ENCODE data around the gene ANKRD53.

The ANKRD53 gene

DNA sequence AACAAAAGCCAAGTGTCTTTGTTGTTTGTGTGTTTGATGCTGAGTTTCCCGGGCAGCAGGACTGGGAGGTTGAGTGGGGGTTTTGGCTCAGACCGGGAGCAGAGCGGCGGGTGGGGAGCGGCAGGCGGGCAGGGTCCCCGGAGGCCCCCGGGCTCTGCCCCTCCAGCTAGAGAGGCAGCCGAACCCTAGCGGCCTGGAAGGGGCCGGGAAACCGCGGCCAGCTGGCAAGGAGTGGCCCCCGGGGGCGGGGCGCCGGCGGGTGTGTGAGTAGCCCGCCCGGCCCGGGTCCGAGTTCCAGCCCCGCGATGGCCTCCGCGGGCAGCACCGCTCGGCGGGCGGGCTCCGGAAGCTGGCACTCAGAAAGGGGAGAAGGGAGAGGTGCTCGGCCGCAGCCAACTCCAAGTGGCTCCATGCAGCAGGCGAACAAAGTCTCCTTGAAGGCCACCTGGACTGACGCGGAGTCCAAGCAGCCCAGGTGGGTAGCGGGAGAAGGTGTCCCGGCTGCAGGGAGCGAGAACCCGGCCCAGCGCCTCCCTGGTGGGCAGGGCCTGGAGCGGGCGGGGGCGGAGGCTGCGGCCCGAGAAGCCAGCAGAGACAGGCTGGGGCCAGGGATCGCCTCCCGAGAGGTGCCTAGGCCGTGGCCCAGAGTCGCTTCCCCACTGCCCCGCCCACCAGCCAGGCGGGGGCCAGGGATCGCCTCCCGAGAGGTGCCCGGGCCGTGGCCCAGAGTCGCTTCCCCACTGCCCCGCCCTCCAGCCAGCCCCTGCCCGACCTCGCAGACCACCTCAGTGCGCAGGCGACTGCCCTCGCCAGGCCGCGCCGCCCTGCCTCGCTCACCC lies at the start of gene ANKRD53:
TSS of gene ANKRD53 (plus strand) at position 290 of the 839 bp plus-strand sequence. CDS start at position 306, 16 bp downstream.
- DNase-seq (ENCODE audit: low spot score), result no peak

- no peak for DNase-seq (ENCODE audit: low spot score)
These were observed 47.8 kb upstream of the ANKRD53 start for GRCh38 chr2:70930371-70931329.

GRCh38 chr2:70931376-70932000 lies 46.9 kb upstream of the ANKRD53 start:
- DNase-seq (ENCODE audit: low spot score), result no peak

DNA sequence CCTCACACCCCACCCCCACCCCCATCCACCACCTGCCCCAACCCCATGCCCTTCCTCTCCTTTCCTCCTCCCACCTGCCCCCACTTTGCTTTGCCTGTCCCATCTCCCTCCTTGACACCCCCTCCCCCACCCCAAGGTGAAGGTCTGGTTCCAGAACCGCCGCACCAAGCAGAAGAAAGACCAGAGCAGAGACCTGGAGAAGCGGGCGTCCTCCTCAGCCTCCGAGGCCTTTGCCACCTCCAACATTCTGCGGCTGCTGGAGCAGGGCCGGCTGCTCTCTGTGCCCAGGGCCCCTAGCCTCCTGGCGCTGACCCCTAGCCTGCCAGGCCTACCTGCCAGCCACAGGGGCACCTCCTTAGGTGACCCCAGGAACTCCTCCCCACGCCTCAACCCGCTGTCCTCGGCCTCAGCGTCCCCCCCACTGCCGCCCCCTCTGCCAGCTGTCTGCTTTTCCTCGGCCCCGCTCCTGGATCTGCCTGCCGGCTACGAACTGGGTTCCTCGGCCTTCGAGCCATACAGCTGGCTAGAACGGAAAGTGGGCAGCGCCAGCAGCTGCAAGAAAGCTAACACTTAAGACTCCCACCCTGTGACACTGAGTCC lies 45.7 kb upstream of the ANKRD53 start:
- no peak for DNase-seq (ENCODE audit: low spot score)

DNA sequence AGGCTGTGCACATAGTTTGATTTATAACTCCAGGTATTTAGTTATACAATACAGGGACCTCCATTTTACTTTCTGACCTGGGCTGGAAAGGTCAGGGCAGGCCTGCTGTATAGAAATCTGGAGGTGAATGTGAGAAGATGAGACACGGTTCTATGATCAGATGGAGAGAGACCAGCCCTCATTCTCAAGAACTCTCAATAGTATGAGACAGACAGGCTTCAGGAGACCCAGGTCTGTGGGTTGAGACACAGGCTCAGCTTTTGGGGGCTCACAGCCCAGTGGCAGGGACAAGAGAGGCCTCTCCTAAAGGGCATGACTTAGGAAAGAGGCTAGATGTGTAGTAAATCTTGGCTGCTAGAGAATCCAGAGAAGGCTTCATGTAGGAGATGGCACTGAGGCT lies 43.4 kb upstream of the ANKRD53 start:
- DNase-seq (ENCODE audit: low spot score), result no peak

GRCh38 chr2:70935468-70936164 lies 42.8 kb upstream of the ANKRD53 start, which contains the start of gene ATP6V1B1:
Gene ATP6V1B1 (plus strand): TSS chr2:70935900. CDS start chr2:70935955, 55 bp downstream.
- DNase-seq (ENCODE audit: low spot score), result no peak

DNA sequence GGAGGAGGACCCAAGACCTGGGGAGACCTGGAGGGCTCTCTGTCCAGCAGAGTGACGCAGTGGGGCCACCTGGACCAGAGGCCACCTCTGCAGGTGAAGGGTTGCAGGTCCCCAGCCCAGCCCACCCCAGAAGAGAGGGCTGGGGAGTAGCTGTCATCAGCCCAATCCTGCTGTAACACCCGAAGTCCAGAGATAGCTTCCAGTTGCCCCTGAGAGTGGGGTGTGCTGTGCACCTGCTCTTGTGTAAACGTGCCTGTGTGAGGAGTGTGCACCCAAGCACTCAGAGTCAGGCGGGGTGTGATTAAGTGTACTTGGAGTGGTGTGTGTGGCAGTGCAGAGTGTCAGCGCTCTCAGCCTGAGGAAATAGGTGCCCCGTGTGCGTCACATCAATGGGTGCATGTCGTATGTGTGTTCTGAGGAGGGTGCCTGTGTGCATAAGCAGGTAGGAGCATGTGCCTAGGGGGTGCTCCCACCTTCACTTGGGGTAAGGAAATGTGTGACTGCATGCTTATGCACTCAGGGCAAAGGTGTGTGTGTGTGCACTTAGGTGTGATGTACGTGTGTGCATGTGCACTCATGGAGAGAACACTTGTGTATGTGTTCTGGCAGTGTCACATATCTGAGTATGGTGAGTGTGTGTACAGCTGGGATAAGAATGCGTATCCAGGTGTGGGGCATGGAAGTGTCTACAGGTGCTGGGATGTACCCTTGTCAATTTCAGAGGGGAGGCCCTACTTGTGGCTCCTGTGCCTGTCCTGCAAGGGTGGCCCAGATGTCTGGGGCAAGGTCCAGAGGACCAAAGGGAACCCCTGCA lies 42.1 kb upstream of the ANKRD53 start:
- DNase-seq (ENCODE audit: low spot score), result no peak

- no peak for DNase-seq (ENCODE audit: low spot score)
These were observed 41.2 kb upstream of the ANKRD53 start for GRCh38 chr2:70936979-70937811.

DNA sequence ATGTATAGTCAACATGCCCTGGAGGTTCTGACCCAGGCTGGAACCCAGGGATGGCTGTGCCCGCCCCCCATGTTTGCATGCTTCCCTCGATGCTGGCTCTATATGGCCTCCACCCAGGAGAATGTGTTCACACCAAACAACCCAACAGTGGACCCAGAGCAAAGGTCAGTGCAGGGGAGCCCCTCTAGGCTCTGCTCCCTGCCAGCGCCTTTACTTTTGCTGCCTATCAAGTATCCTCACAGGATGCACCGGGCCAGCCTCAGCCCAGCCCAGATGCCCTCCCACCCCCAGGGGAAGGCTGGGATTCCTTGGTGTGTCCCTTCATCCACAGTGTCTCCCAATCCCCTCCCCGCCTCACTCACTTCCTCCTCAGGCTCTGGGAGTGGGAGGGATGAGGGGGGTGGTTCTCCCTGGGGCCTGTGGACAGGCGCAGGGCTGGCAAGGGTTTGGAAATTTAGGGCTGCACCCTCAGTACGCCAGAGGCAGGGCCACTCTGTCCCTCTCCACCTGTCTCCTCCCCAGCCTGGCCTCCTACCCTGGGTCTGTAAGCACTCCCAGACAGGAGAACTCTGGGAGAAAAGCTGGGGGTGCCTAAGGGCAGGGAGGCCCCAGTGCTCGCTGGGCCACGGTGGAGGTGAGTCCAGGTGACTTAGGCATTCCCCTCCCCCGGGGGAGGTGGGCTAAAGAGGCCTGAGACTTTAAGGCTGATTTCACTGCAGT lies 40.4 kb upstream of the ANKRD53 start:
- no peak for DNase-seq (ENCODE audit: low spot score)

DNA sequence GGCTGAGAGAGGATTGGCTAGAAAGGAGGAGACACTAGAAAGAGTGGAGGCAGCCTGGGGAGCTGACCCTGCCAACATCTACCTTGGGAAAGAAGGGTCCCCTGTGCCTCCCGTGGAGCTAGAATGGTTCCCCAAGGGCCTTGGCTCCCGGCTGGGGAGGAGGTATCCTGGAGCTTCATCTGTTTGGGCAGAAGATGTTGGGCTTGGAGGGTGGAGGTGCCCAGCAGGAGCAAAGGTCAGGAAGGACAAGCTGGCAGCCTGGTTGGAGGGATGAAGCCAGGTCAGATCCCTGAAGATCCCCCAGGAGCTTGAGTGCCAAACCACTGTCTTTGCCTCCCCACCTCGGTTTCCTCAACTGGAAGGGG lies 39.9 kb upstream of the ANKRD53 start:
- no peak for DNase-seq (ENCODE audit: low spot score)

DNA sequence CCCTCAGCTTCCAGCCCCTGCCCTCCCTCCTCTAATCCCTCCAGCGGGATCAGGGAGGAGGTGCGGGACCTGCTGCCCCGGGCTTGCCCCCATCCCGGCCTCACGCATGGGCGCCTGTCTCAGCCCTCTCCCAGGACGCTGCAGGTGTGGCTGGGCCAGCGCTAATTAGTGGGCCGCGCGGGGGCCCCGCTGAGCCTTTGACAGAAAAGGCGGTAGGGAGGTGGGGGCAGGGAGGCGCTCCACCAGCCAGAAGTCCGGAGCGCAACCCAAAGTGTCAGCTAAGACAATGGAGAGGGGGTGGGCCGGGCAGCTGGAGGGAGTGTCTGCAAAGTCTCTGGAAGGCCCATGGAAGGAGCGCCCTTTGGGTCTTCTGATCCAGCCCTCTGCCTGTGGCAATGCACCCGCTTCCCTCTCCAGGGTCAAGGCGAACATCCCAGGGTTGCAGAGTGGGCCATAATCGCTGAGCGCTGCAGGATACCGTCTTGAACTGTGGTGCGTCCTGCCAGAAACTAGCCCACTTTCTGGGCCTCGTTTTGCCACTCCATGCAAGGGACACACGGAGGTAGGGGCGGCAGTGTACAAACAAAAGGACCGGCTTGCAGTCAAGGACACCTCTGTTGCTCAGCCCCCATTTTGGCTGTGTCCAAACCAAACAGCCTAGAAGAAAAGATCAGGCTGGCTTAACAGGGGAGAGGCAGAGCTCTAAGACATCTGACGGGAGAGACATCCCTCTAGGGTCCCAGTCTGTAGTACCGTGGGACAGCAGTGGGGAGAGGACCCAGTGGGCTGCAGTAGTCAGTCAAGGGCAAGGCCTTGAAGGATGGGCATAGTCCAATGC lies 39.2 kb upstream of the ANKRD53 start:
- DNase-seq (ENCODE audit: low spot score), result no peak

- no peak for DNase-seq (ENCODE audit: low spot score)
These were observed 38.4 kb upstream of the ANKRD53 start for GRCh38 chr2:70939839-70940580.

- DNase-seq (ENCODE audit: low spot score), result no peak
These were observed 37.2 kb upstream of the ANKRD53 start for GRCh38 chr2:70941186-70941585.

DNA sequence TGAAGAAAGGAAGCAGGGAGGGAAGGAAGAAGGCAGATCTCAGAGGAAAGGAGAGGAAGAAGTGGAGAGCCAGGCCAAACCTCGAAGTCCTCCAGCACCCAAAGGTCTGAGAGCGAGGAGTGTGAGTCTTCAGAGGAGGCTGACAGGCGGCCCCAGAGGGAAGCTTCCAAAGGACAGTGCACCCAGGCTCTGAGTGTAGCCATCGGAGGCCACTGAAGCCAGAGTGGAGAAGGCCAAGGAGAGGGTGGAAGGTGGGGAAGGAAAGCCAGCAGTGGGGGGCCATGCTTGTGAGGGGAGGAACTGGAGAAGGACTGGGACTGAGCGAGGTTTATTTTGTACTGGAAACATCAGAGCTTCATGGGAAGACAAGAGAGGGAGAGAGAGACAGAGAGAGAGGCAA lies 36.7 kb upstream of the ANKRD53 start:
- DNase-seq (ENCODE audit: low spot score), result no peak

- DNase-seq (ENCODE audit: low spot score), result no peak
These were observed 35.8 kb upstream of the ANKRD53 start for GRCh38 chr2:70942396-70943204.

DNA sequence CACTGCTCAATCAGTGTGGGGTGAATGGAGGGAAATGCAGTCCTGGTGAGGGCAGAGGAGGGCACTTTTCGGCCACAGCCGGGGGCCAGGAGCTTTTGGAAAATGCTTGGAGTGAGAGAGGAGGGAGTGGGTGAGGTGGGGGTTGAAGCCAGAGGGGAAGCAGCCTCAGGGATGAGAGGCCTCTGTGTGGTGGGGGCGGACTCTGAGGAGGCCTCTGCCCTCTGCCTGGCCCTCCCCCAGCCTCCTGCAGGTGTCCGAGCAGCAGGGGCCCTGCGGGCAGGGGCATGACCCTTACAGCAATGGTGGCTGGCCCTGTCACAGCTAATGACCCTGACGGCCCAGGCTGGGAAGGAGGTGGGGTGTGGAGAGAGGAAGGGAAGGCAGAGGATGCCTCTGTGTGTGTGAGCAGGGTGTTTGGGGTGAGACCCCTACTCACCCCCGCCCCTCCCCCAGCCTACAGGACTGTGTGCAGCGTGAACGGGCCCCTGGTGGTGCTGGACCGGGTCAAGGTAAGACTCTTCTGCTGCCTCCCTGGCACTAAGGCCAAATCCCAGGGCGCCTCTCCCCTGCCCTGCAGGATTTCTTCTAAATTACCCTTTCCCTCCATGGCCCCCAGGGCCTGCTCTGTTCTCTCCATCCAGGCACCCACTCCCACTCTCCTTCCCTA lies 35.1 kb upstream of the ANKRD53 start:
- DNase-seq (ENCODE audit: low spot score), result no peak
